Astrocyte of the cerebellum (primary cell): ENCODE results near the gene ZCCHC7.
A peak's percentile ranks its signal among the peaks of the same experiment; 100 is the strongest.

Experiments
- DNase-seq: peaks from one replicate; pipeline ENCODE4 v3.0.0-alpha.2; 2011; ENCODE audit warnings: low read depth
- H3K4me3 ChIP-seq: 2 replicates; pipeline ENCODE4 v1.5.1; 2011; ENCODE audit warnings: mild to moderate bottlenecking, low read depth, low read length, moderate library complexity
- in situ Hi-C: cut with HindIII; loops from 2 replicates; pipeline ENCODE4 v1.10.0; 2017; ENCODE audit warnings: low sequenced_read_pairs
- TF ChIP-seq, protein P1 (sequence below): IDR thresholded peaks from 2 replicates; pipeline ENCODE4 v1.5.1; 2012; ENCODE audit warnings: low read length, low read depth, moderate library complexity, mild to moderate bottlenecking; ENCODE audit errors: missing control alignments

ZCCHC7 gene

GRCh38 chr9:37121881-37122280 lies 1.5 kb downstream of the ZCCHC7 start:
- peak overlapping the region; percentile 94 for H3K4me3 ChIP-seq
- TF ChIP-seq, protein P1, sequence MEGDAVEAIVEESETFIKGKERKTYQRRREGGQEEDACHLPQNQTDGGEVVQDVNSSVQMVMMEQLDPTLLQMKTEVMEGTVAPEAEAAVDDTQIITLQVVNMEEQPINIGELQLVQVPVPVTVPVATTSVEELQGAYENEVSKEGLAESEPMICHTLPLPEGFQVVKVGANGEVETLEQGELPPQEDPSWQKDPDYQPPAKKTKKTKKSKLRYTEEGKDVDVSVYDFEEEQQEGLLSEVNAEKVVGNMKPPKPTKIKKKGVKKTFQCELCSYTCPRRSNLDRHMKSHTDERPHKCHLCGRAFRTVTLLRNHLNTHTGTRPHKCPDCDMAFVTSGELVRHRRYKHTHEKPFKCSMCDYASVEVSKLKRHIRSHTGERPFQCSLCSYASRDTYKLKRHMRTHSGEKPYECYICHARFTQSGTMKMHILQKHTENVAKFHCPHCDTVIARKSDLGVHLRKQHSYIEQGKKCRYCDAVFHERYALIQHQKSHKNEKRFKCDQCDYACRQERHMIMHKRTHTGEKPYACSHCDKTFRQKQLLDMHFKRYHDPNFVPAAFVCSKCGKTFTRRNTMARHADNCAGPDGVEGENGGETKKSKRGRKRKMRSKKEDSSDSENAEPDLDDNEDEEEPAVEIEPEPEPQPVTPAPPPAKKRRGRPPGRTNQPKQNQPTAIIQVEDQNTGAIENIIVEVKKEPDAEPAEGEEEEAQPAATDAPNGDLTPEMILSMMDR: no peak
- DNase-seq: no peak
- in situ Hi-C loops: no loop called here

DNA sequence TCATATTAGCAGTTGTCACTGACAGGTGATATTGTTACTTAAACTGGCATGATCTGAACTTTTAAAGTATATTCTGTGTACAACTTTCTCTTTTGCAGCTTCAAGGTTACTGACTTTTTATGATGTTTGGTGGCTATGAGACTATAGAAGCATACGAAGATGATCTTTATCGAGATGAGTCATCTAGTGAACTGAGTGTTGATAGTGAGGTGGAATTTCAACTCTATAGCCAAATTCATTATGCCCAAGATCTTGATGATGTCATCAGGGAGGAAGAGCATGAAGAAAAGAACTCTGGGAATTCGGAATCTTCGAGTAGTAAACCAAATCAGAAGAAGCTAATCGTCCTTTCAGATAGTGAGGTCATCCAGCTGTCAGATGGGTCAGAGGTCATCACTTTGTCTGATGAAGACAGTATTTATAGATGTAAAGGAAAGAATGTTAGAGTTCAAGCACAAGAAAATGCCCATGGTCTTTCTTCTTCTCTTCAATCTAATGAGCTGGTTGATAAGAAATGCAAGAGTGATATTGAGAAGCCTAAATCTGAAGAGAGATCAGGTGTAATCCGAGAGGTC lies 5.9 kb downstream of the ZCCHC7 start:
- no peak overlapping the region for H3K4me3 ChIP-seq

GRCh38 chr9:37127018-37127417 lies 6.6 kb downstream of the ZCCHC7 start:
- TF ChIP-seq, protein P1: no peak
- no peak overlapping the region for H3K4me3 ChIP-seq
- in situ Hi-C loops: no loop called here

More for the DNA sequence above, 5.9 kb downstream of the ZCCHC7 start:
- DNase-seq: no peak
- in situ Hi-C loops: no loop called here
- TF ChIP-seq, protein P1: no peak

GRCh38 chr9:37128051-37128450 lies 7.7 kb downstream of the ZCCHC7 start:
- TF ChIP-seq, protein P1: no peak
- no peak for DNase-seq
- H3K4me3 ChIP-seq: no peak overlapping the region
- in situ Hi-C loops: no loop called here

More at GRCh38 chr9:37127018-37127417, 6.6 kb downstream of the ZCCHC7 start:
- DNase-seq: no peak

GRCh38 chr9:37134166-37134565 lies 13.8 kb downstream of the ZCCHC7 start:
- TF ChIP-seq, protein P1: no peak
- DNase-seq: no peak
- in situ Hi-C loops: no loop called here

DNA sequence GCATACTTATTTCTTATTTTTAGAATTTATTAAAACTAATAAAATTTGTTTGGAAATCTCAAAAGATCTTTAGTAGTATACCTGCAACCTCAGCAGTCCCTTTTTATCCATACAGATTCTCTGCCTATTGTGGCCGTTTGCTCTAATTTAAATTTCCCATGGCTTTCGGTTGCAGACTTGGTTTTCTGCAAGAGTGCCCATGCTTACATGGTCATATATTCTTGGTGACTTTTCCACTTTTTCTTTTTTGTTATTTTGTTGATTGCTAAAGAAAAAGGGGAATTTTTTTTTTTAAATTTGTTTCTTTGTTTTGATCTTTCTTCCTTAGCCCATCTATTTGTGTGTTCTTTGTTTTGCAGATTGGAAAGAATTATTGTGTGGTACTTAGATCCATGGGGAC lies 20.6 kb downstream of the ZCCHC7 start:
- in situ Hi-C loops: no loop called here
- DNase-seq: no peak
- no peak overlapping the region for H3K4me3 ChIP-seq
- TF ChIP-seq, protein P1: no peak

More at GRCh38 chr9:37134166-37134565, 13.8 kb downstream of the ZCCHC7 start:
- no peak overlapping the region for H3K4me3 ChIP-seq
